Psoas muscle (tissue), 8 donors: Measurements from ENCODE around the gene LRRC70. TPM values are rescaled to one million over a fixed set of nuclear protein-coding genes. Genes with fewer than 3 reads are reported as not detected.

Experiments used
- ATAC-seq, 4 donors: fragments of 200-7000 bp; cut with Tn5 transposase; one replicate each; pipeline ENCODE4 v1.9.1; 2020; ENCODE audit warnings: moderate library complexity in 3 of 4, mild to moderate bottlenecking in 2 of 4
- DNase-seq, 2 donors: peaks; one replicate each; pipeline ENCODE4 v3.0.0-alpha.2; 2020
- H3K27ac ChIP-seq: fragments of 200-600 bp; one replicate; pipeline ENCODE4 v1.8.0; 2022
- H3K27me3 ChIP-seq, 3 donors: fragments of 200-600 bp in 1 of 3; one replicate each; pipeline versions ENCODE4 v1.6.1 to v1.8.0; 2013 to 2022; ENCODE audit warnings: low read length in 2 of 3, mild to moderate bottlenecking in 2 of 3, moderate library complexity in 1 of 3; ENCODE audit not compliant: insufficient read depth in 3 of 3
- H3K36me3 ChIP-seq, 2 donors: fragments of 200-600 bp in 1 of 2; one replicate each; pipeline versions ENCODE4 v1.6.1 to v1.8.0; 2013 to 2022; ENCODE audit warnings: low read depth in 1 of 2, mild to moderate bottlenecking in 1 of 2, moderate library complexity in 1 of 2; ENCODE audit not compliant: insufficient read depth in 1 of 2
- H3K4me1 ChIP-seq: fragments of 200-600 bp; one replicate; pipeline ENCODE4 v1.8.0; 2022
- H3K4me3 ChIP-seq: fragments of 200-600 bp; one replicate; pipeline ENCODE4 v1.8.0; 2022; ENCODE audit warnings: mild to moderate bottlenecking
- H3K9me3 ChIP-seq: fragments of 200-600 bp; one replicate; pipeline ENCODE4 v1.8.0; 2022
- CTCF ChIP-seq: fragments of 200-600 bp; IDR thresholded peaks from one replicate; pipeline ENCODE4 v1.8.0; 2022; ENCODE audit warnings: antibody characterized with exemption
- WGBS, 3 donors: extraction: QIAGEN DNeasy Blood & Tissue Kit; methylation state at CpG; one replicate each; pipeline versions ENCODE4 v1.1.6 to v1.1.7; 2013; 5-methylcytosine and 5-hydroxymethylcytosine counted together
- intact Hi-C, 2 donors: fragments of 100-400 bp; cut with DNase I; formaldehyde crosslinking; loops; one replicate each; pipeline versions ENCODE4 v1.11.0 to v1.14.2; 2022
- polyA plus RNA-seq, 3 donors: library from polyadenylated mRNA; stranded (reverse); fragments of 200-250 nt; gene quantifications; one replicate each; pipeline ENCODE4 v1.2.3, GENCODE V29; 2013
- total RNA-seq, 4 donors: library from RNA; stranded (reverse); fragmentation: NEBNext Ultra II Directional in 2 of 4; extraction: Animal tissue kit (Norgen Biotek cat#: 25700) in 2 of 4; gene quantifications; one replicate each; pipeline versions ENCODE4 v1.2.1 to v1.2.4, GENCODE V29; 2021 to 2023
- donor health status: healthy with polysubstance abuse.
- donor health status: DM: no; HTN: no; CAD: no; lungs with moderate emphysema.
- donor health status: Bipolar disorder and iron deficiency.
- donor health status: healthy.
- donor health status: DM: yes; HTN: yes; CAD: no.
- donor health status: DM: no; HTN: no; CAD: no.
- donor health status: DM: no; HTN: no; CAD: no.
- donor health status: DM: yes; HTN: yes; CAD: no.

The LRRC70 gene
- total and polyA plus RNA-seq, 7 donors: 0.17 to 1.6 (median 0.64) TPM

DNA sequence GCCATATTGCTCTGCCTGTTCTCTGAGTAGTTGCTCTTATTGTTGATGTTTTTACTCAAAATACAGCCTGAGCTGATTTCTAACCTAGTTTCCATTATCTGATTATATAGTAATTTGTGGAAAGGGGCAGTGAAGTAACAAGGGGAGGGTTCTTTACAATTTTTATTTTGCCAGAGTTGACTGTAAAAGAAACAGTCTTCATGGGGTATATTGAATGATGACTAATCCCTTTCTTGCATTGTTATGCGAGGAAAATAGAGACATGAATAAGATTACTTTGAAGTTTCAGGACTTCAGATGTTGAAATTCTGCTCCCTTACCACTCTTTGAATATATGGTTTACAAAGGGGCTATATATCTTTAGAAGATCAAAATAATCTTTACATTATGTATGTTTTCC is 9.1 kb upstream of the LRRC70 start:
- WGBS, 3 donors: 78 to 90% (median 83%) methylated on average over 1 of the region's 1 CpG
- H3K27me3 ChIP-seq: no peaks in the 10 kb centered on the region
- ATAC-seq (no peak), DNase-seq (no peak)
- peaks cover 18% of the 10 kb centered on the region for H3K9me3 ChIP-seq
- no peaks in the 10 kb centered on the region for H3K36me3 ChIP-seq
- H3K4me3 ChIP-seq: no peak overlapping the region
- no peak overlapping the region for H3K27ac ChIP-seq
- no peaks in the 10 kb centered on the region for H3K4me1 ChIP-seq
- intact Hi-C loops: no loop called here
- no peak for TF ChIP-seq CTCF

DNA sequence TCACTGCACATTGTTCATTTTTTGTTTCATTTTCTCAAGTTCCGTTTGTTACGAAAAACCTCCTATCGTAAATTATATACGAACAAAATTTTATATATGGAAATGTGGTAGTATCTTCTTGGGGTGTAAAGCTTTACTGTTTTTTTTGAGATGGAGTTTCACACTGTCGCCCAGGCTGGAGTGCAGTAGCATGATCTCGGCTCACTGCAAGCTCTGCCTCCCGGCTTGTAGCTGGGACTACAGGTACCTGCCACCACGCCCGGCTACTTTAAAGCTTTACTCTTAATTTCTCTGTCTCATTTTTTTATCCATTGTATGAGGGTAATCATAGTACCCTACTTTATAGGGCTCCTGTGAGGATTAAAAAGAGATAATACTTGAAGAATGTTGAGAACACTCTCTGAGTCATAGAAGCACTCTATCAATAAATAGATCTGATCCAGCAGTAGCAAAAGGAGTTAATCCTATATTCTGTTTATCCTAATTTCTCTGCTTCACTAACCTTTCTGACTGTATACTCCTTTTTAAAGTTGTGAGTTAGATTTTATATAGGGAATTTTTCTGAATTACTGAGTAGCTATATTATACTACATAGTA is 5.6 kb upstream of the LRRC70 start:
- Histone ChIP-seq H3K4me3 (no peak overlapping the region), H3K9me3 (peaks cover 5% of the 10 kb centered on the region)

GRCh38 chr5:62574599-62574998 is 4.0 kb upstream of the LRRC70 start:
- DNase-seq: no peak
- H3K4me3 ChIP-seq: no peak overlapping the region
- no peaks in the 10 kb centered on the region for H3K9me3 ChIP-seq
- no peaks in the 10 kb centered on the region for H3K4me1 ChIP-seq
- peak in 2 of 4 donors; percentile 41 to 69 for ATAC-seq
- WGBS, 3 donors: 36 to 74% (median 40%) methylated on average over 2 of the region's 2 CpGs
- no peaks in the 10 kb centered on the region for H3K36me3 ChIP-seq
- no peaks in the 10 kb centered on the region for H3K27me3 ChIP-seq
- TF ChIP-seq CTCF: no peak
- no peak overlapping the region for H3K27ac ChIP-seq
- intact Hi-C loops: no loop called here

More for the DNA sequence above, 5.6 kb upstream of the LRRC70 start:
- Histone ChIP-seq H3K27me3 (no peaks in the 10 kb centered on the region), H3K27ac (no peak overlapping the region), H3K4me1 (no peaks in the 10 kb centered on the region), H3K36me3 (no peaks in the 10 kb centered on the region)
- ATAC-seq (no peak), DNase-seq (no peak)
- intact Hi-C loops: no loop called here
- TF ChIP-seq CTCF: no peak
- WGBS, 3 donors: 93 to 95% (median 94%) methylated on average over 9 of the region's 9 CpGs

- H3K9me3 ChIP-seq: no peaks in the 10 kb centered on the region
- ATAC-seq (no peak), DNase-seq (no peak)
- H3K4me1 ChIP-seq: no peaks in the 10 kb centered on the region
- intact Hi-C loops: no loop called here
- H3K27me3 ChIP-seq: no peaks in the 10 kb centered on the region
- WGBS, 3 donors: 40 to 53% (median 43%) methylated on average over 2 of the region's 2 CpGs
- H3K36me3 ChIP-seq: no peaks in the 10 kb centered on the region
- no peak for TF ChIP-seq CTCF
- no peak overlapping the region for H3K27ac ChIP-seq
- H3K4me3 ChIP-seq: no peak overlapping the region
Observed at GRCh38 chr5:62575066-62575465, 3.6 kb upstream of the LRRC70 start.

DNA sequence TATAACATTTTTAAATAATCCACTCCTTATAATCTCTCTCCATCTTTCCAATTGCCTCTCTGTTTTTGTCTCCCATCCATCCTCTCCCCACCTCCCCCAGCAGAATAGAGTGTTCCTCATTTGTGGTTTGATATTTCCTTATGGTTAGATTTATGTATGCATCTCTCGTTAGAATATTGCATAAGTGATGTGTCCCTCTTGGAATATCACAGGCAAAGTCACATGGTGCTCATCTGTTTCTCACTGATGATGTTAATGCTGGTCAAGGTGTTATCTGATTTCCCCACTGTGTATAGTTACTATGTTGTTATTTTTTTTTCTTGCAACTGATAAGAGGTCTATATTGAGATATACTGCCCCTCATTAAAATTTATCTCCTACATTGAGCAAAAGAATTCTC is 3.1 kb upstream of the LRRC70 start:
- H3K27me3 ChIP-seq: no peaks in the 10 kb centered on the region
- ATAC-seq (no peak), DNase-seq (no peak)
- H3K4me3 ChIP-seq: no peak overlapping the region
- no peaks in the 10 kb centered on the region for H3K9me3 ChIP-seq
- intact Hi-C loops: no loop called here
- no peak overlapping the region for H3K27ac ChIP-seq
- WGBS, 3 donors: 42 to 53% (median 50%) methylated on average over 1 of the region's 1 CpG
- no peaks in the 10 kb centered on the region for H3K36me3 ChIP-seq
- TF ChIP-seq CTCF: no peak
- no peaks in the 10 kb centered on the region for H3K4me1 ChIP-seq
